Suprapubic skin (tissue), 4 donors: Measurements from ENCODE around the gene PLIN1.

ENCODE experiments used
- EP300 ChIP-seq: sonication (generic); formaldehyde crosslinking; IDR thresholded peaks from one replicate; pipeline ENCODE4 v1.6.1; 2017; ENCODE audit warnings: antibody characterized with exemption
- POLR2A ChIP-seq, 2 donors: fragments of 450-650 bp; IDR thresholded peaks; one replicate each; pipeline ENCODE4 v1.6.1; 2017; ENCODE audit warnings: antibody characterized with exemption in 2 of 2, mild to moderate bottlenecking in 2 of 2, moderate library complexity in 2 of 2
- POLR2AphosphoS5 ChIP-seq, 3 donors: sonication (generic); formaldehyde crosslinking; IDR thresholded peaks; one replicate each; pipeline ENCODE4 v1.6.1; 2017; ENCODE audit warnings: antibody characterized with exemption in 3 of 3
- TF ChIP-seq, protein P1 (sequence below), 2 donors: fragments of 200-600 bp in 1 of 2; fragments of 450-650 bp in 1 of 2; sonication (generic) in 1 of 2; IDR thresholded peaks; one replicate each; pipeline ENCODE4 v1.5.1; 2016 to 2019; ENCODE audit warnings: antibody characterized with exemption in 2 of 2, mild to moderate bottlenecking in 1 of 2, moderate library complexity in 1 of 2

DNA sequence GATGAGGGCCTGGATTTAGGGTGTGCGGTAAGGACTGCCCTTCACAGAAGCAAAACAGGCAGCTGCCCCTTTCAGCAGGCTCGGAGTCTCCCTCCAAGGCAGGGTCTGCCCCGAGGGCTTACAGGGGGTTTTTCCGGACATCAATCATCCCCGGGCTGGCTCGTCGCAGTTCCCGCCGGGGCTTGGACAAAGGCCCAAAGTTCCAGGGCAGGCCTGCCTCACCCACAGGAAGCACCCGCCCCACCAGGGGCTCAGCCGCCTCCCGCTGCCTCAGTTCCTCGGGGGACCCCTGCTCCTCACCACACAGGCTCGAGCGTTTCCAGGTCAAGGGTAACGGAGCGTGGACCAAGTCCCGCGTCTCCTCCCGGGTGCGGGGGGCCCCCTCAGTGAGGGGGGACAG is 50.9 kb downstream of the PLIN1 start:
- TF ChIP-seq, protein P1, sequence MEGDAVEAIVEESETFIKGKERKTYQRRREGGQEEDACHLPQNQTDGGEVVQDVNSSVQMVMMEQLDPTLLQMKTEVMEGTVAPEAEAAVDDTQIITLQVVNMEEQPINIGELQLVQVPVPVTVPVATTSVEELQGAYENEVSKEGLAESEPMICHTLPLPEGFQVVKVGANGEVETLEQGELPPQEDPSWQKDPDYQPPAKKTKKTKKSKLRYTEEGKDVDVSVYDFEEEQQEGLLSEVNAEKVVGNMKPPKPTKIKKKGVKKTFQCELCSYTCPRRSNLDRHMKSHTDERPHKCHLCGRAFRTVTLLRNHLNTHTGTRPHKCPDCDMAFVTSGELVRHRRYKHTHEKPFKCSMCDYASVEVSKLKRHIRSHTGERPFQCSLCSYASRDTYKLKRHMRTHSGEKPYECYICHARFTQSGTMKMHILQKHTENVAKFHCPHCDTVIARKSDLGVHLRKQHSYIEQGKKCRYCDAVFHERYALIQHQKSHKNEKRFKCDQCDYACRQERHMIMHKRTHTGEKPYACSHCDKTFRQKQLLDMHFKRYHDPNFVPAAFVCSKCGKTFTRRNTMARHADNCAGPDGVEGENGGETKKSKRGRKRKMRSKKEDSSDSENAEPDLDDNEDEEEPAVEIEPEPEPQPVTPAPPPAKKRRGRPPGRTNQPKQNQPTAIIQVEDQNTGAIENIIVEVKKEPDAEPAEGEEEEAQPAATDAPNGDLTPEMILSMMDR (IDR thresholded peaks at IDR 0.05): no peak
- TF ChIP-seq POLR2AphosphoS5 (IDR thresholded peaks at IDR 0.05): no peak
- TF ChIP-seq POLR2A (IDR thresholded peaks at IDR 0.05): no peak
- no peak for TF ChIP-seq EP300
